RKO (cell line): Measurements from ENCODE around the gene MUC2.
A peak's percentile ranks its signal among the peaks of the same experiment; 100 is the strongest.

Experiments used
- DNase-seq: peaks from one replicate; pipeline ENCODE4 v3.0.0-alpha.2; 2016; ENCODE audit warnings: low spot score

The MUC2 gene

DNA sequence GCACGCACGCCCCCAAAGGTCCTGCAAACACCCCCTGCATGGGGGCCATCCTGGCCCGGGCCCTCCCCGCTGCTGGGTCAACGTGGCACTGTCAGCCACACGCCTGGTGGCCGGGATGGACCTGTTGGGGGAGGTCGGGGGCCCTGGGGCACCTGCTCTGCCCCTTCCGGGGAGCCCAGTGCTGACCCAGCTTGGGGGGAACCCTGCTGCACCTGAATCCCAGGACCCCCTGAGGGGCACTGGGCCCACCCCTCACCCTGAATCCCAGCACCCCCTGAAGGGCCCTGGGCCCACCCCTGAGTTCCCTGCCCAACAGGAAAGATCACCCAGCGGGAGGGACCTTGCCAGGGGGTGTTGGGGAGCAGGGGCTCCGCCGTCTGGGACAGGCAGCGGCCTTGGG, 37.7 kb upstream of the MUC2 start:
- DNase-seq, result no peak

DNA sequence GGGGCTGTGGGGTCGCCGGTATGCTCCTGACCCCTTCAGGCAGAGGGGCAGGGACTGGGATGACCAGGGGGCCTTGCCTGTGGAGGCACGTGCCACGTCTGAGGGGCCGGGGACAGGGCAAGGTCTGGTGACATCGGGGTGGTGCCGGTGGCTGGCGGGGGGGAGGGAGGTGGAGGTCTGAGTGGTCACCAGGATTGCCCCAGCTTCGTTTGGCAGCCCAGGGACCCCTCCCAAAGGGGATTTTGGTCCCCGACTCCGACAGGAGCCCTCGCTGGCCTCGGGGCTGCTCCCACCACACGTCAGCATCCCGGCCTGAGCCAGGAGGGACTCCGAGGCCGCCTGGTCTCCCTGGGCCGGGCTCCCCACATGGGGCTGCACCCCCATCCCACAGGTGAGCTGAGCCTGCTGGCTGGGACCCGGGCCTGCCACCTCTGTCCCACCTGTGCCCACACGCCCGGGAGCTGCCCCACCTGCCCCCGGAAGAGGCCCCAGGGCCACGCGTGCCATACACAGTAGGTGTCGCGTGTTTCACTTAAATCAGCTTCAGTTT, 37.1 kb upstream of the MUC2 start:
- DNase-seq, result no peak

DNA sequence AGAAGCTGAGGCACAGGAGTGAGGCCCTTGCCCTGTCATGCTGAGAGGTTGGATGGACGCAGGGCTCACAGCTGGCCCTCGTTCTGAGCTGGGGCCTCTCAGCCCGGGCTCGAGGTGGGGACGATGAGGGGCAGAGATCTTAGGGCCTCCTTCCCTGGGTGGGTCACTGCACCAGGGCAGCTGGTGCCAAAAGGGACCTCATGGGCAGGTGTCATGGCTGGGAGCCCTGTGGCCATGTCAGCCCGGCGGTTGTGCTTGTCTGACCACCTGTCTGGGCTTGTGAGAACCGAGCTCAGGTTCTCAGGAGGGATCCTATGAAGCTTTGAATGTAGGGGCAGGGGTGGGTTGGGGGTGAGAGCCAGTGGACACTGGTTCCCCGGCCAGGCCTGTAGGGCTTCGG, 36.3 kb upstream of the MUC2 start:
- DNase-seq, result no peak

DNA sequence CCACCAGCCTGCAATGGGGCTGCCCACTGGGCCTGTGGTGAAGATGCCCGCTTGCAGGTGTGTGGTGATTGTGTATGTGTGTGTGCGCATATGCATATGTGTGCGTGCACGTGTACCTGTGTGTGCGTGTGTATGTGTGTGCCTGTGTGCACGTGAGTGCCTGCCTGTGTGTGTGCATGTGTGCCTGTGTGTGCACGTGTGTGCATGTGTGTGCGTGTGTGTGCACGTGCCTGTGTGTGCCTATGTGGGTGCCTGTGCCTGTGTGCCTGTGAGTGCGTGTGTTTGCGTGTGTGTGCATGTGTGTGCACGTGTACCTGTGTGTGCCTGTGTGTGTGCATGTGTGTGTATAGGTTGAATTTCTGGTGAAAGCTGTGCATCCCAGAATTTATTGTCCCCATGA, 35.8 kb upstream of the MUC2 start:
- DNase-seq, result no peak

DNA sequence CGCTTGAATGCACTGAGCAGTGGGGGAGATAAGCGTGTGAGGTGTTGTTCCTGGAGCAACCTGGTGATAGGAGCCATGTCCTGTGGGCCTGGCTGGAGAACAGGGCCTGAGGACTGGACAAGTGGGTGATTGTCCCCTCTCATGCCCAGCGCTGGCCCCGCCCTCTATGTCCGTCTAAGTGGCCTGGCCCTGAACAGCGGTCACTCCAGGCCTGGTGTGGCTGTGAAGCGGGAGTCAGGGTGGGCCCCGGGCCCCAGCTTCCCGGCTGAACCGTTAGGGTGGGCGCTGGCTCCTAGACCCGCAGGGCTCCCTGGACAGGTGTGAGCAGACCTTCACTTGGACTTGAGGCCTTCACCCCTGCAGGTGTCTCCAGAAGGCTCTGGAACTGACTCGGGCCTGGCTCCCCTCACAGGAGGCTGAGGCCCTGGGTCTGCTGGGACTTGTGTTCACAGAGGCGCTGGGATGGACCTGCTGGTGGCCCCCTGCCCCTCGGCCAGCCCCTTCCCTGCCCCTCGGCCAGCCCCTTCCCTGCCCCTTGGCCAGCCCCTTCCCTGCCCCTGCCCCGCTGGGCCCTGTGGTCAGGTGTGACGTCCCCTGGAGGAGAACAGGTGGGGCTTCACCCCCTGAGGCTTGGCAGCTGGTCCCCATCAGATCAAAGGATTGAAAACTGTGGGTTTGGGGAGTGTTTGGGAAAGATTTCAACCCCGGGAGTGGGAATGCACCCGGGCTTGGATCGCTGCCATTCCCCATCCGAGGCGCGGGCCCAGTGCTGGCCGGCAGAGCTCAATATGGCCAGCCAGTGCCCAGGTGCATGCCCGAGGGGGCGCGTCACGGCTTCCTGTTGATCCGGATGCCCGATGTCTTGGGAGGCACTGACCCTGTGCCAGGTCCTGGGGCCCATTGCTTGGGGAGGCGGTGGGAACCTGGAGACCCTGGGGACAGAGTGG, 34.9 kb upstream of the MUC2 start:
- DNase-seq, result no peak

DNA sequence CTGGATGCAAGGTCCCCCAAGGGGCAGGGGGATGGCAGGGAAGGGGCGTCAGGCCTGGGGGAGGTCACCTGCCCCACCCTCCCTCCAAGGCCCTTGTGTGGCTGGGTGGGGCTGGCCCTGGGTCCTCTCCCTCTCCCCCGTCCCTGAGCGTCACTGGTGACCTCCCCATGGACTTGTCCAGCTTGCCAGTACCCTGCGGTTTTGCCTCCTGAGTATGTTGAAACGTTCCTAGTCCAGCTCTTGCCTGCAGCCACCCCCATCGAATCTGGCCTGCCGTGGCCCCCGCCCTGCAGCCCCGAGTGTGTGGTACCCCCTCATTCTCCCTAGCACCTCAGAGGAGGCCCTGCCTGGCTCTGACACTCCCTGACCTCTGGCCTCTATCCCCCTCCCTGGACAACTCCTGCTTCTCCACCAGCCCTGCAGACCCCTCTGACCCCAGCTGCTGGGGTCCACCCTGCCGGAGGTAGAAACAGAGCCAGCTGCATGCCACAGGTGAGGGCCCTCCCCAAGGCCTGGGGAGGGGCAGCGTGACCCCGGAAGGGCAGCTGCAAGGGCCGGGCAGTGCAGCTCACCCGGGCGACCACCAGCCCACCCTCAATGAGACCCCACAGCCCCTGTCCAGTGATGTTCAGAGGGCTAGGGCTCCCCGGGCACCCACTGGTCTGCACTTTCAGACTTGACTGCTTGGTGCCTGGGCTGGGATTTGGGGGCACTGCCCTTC, 34.1 kb upstream of the MUC2 start:
- DNase-seq, result no peak

DNA sequence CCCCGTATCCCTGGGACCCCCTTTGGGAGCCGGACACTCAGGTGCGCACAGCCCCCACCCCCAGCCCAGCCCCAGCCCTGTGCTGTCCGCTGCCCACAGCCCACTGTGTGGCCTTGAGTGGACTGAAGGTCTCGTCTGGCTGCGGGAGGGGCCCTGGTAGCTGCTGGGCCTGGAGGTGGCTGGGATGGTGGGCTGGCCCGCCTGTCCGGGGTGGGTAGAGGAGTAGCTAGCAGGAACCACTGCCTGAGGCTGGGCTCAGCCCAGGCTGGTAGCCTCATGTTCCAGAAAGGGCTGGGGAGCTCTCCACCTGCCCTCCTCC, 33.6 kb upstream of the MUC2 start:
- no peak for DNase-seq

DNA sequence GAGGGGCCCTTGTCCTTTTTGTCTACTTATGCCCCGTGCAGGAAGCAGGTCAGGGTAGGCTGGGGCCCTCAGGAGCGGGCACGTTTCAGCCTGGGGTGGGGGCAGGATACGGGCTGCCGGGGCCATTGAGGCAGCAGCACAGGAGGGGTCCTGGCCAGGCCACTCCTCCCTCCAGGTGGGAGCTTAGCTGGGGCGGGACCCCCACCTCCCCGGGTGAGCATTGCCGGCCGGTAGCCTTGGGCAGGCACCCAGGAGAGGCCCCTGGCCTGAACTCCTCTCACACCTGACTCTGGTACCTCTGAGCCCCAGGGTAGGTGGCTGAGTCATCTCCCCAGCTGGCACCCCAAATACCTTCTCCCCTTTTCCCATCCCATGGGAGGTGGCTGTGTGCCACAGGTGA, 33.2 kb upstream of the MUC2 start:
- DNase-seq, result no peak

DNA sequence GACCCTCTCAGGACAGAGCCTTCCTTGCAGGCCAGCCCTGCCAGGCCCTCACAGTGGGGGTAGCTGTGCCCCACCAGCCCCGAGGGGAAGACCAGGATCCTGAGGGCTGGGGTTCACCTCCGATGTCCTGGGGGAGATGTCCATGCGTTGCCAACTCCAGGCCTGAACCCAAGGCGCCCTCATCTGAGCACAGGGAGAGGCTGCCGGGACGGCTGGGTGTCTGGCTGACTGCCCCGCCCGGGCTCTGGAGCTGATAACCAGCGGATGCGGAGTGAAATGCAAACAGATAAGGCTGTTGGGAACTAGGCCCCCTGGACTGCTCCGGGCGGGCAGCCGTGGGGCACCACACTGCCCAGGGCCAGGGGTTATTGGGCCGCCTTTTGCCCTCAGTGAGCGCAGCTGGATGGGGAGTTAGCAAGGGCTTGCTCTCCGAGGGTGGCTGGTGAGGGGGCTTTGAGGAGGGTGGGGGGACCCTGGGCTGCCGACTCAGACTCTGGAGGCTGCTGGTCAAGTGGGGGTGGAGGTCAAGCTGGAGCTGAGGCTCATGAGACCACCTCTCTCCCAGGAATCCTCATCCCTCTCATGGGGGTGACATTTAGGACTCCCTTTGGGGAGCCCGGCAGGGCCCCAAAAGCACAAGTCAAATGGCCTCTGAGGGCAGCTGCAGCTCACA, 32.6 kb upstream of the MUC2 start:
- DNase-seq, result no peak

DNA sequence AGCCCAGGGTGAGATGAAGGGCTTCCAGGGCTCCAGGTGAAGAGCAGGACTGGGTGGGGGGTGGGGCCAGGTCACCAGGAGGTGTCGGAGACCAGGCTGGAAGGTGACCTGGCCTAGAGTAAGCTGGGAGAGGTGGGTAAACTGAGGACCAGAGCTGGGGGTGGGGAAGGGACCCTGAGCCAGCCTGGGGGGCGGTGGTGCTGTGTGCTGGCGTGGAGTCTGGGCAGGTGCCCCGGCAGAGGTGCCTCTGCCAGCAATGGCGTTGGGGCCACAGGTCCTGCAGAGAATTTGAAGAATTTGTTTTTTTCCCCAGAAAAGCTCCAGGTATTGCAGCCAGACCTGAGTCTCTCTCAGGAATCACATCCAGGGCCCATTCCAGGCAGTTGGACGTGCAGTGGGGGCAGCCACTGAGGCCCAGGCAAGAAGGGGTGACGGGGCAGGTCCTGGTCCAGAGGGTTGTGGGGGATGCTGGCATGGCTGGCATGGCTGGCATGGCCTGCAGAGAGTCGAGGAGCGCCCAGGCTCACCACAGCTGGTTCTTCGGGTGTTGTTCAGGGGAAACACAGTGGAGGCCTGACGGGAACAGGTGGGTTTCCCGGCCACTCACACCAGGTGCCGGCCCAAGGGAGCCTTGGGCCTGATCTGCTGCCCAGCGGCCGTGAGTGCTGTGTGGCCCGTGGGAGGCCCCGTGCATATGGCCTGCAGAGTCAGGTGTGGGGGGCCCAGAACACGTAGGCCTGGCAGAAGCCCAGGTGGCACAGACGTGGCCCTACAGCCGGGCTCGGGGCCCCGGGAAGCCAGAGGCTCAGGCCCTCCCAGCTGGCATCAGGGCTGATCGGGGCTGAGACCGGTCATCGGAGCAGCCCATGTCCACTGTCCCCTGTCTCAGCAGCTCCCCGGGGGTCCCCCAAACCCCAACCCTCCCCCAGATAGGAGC, 31.8 kb upstream of the MUC2 start:
- no peak for DNase-seq

DNA sequence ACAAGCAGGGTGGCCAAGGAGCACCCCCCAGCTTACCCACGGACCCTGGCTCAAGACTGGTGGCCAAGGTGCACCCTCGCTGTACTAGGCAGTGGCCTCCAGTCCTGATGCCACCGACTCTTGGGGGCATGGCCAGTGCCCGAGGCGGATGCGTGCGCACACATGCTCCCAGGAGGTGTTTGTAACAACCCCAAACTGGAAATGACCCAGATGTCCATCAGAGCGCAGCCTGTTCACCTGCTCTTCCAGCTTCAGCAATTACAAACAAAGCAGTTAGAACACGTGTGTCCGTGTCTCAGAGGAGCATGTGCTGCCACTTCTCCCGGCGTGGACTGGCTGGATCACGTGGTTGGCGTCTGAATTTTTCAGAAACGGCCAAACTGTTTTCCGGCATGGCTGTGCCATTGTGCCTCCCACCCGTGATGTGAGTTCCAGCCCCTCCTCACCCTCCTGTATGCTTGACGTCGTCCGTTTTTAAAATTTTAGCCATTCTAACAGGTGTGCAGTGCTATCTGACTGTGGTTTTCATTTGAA, 31.0 kb upstream of the MUC2 start:
- no peak for DNase-seq

DNA sequence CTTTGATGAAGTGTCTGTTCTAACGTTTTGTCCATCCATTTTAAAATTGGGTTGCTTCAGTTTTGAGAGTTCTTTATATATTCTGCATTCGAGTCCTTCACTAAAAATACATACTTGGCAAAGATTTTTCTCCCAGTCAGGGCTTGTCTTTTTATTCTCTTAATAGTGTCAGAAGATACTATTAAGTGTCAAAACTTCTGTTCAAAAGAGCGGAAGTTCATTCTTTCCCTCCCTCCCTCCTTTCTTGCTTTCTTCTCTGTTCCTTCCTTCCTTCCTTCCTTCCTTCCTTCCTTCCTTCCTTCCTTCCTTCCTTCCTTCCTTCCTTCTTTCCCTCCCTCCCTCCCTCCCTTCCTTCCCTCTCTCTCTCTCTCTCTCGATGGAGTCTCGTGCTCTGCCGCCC, 30.5 kb upstream of the MUC2 start:
- DNase-seq, result no peak

DNA sequence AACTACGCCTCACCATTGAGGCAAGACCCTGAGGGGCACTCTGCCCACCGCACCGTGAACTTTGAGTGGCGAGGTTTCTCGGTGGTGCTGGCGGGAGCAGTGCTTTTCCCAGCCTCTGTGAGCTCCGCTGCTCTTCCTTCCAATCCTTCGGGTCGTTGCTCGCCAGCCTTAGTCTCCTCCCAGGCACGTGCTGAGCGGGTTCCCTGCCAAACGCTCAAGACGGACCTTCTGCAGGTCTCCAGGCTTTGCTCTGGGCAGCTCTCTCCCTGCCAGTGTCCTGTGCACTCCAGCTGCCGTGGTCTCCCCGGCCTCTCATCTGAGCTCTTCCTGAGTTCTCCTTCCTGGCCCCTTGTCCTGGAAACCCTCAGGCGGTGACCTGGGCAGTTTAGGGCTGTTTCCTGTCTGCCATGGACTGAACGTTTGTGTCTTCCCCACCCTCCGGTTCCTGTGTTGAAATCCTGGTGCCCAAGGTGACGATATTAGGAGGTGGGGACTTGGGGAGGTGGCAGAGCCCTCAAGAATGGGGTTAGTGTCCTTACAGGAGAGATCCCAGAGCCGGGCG, 27.0 kb upstream of the MUC2 start:
- DNase-seq, result no peak

DNA sequence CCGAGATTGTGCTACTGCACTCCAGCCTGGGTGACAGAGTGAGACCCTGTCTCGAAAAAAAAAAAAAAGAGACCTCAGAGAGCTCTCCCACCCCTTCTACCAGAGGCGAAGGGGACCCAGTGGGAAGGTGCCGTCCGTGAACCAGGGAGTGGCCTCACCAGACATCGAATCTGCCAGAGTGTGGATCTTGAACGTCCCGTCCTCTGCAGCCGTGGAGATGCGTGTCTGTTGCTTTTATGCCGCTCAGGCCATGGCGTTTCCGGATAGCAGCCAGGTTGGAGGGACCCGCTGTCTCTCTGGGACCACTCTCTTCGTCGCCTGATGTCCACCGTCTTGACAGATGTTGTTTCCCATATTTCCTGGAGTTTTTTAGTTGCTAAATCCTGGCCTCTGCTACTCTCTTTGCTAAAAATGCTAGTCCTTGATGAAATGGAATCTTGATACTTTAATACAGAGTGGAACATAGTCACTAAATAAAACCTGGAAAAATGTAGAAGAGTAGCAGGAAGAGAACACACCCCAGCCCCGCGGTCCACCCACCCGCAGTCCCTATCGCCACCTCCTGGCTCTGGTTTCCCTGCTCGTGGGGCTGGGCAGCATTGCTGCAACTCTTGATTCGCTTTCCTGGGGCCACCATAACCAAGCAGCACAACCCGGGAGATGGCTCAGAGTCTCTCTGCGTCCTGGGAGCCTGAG, 26.2 kb upstream of the MUC2 start:
- no peak for DNase-seq

DNA sequence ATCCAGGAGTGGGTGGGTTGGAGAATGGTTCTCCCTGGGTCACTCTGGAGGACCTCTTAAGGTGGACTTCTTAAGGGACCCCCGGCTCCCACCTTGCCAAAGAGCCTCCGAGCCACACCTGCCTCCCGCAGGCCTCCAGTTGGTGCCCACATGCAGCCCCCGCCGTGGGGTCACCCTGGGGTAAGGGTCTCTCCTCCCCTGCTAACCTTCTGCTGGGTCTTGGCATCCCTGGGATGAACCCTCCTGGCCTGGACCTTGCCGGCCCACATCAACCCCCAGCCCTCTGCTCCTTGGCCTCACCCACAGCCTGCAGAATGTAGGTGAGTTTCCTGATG, 25.6 kb upstream of the MUC2 start:
- DNase-seq, result no peak

DNA sequence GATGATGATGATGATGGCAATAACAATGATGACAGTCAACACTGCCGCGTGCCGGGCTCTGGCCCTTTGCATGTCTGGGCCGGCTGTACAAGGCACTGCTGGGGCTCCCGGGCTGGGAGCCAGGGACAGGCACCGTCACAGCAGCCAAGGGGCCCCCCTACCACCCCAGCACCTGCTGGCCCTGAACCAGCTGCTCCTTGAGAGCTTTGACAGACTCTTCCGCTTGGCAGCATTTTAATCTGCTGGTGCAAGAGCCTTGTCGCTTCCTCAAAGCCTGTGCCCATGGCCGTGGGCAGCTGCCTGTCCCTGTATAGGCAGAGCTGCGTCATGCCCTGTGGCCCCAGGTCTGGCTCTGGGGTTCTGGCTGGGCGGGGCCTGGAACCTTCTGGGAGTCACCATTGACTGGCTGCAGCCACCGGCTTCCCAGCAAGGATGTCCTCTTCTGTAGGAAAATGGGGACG, 25.2 kb upstream of the MUC2 start:
- DNase-seq, result no peak

DNA sequence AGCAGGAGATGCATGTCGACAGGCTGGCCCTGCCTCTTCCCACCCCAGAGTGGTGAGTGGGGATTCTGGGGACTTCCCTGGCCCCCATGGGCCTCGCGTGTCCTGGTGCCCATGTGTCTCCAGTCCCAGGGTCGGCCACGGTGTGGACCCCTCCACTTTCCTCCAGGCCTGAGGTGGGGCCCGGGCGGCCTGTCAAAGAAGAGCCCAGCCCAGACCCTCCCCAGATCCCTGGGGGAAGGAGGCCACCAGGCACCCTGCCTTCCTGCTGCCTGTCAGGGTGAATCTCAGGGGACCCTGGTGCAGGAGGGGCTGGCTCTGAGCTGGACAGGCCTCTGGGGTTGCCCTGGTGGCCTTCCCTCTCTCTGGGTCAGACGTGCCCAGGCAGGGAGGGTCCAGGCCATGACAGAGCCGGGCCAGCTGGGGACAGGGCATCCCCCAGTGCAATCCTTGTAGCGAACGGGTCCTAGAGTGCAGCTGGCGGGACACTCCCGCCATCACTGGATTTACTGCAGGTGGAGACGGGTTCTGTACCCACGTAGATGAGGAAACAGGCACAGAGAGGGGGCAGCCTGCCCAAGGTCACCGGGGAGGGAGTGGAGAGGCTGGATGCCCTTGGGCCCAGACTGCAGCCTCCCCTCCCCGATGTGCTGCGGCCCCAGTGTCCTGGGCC, 24.6 kb upstream of the MUC2 start:
- no peak for DNase-seq

DNA sequence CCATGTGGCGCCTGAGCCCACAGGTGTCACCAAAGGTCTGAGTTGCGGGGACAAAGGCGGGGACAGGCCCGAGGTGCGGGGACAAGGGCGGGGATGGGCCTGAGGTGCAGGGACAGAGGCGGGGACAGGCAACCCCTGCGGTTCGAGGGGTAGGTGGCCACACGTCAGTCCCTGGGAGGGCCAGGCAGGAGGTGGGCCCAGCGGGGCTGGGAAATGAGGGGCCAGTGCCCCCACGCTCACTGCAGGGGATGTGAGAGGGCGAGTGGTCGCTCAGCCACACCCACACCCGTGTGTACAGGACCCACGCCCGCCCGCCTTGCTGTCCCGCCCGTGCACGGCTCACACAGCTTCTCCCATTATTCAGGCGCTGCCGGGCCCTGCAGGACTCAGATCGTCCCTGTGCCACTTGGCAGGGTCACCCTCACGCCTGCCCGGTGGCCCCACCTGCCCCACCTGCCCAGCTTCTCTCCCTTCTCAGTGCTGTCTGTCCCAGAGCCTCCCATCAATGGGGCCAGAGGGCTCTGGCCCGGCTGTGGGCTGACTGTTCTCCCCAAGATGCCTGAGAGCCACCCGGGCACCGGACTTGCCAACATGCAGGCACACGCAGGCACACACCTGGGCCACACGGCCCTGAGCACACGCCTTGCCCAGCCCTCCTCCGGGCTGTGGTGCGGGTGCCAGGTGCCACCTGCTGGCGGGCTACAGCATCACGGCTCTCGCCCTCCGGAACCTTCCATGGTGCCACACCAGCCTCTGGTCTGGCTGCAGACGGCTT, 23.9 kb upstream of the MUC2 start:
- peak; percentile 63 for DNase-seq
